ENCODE measurements around the gene HHIPL1. TPM values are rescaled to one million over a fixed set of nuclear protein-coding genes. Genes with fewer than 3 reads are reported as not detected.
A peak's percentile ranks its signal among the peaks of the same experiment; 100 is the strongest.

The HHIPL1 gene
- total and polyA plus RNA-seq, 2 of the 8 experiments (the other 6 are each of a cell fraction or from before 2014, with no cell fraction given): 1.5 to 2.6 TPM

GRCh38 chr14:99603471-99604277 lies 41.3 kb upstream of the HHIPL1 start, which contains the start of gene CCDC85C (continued):
- TF ChIP-seq SAP30 (IDR thresholded peaks at IDR 0.05; ENCODE audit: insufficient read depth, insufficient replicate concordance, low read length) (no peak), NRF1 (IDR thresholded peaks at IDR 0.05; ENCODE audit: low read depth, low read length) (no peak), CTBP2 (IDR thresholded peaks at IDR 0.05; ENCODE audit: borderline replicate concordance, insufficient read depth, insufficient read length, low read length) (no peak), SP1 (IDR thresholded peaks at IDR 0.05; ENCODE audit: low read depth, low read length) (no peak), SIN3A (conservative IDR thresholded peaks at IDR 0.05 in 1 of 2, IDR thresholded peaks at IDR 0.05 in 1 of 2; ENCODE audit: low read depth in 1 of 2, low read length in 2 of 2) (peak in 1 of 2 experiments; percentile 24; a peak in 1 of 4 replicates), TAF7 (optimal IDR thresholded peaks at IDR 0.05; ENCODE audit: borderline replicate concordance, low read depth, low read length) (no peak), E2F6 (IDR thresholded peaks at IDR 0.05) (peak; percentile 98), RFX5 (IDR thresholded peaks at IDR 0.05; ENCODE audit: borderline replicate concordance, low read depth, low read length) (no peak), TCF12 (IDR thresholded peaks at IDR 0.05; ENCODE audit: low read depth, low read length) (no peak), ATF3 (IDR thresholded peaks at IDR 0.05; ENCODE audit: insufficient read depth, low read depth, low read length) (no peak), TBP (IDR thresholded peaks at IDR 0.05; ENCODE audit: low read depth, low read length) (no peak; the same call in 1 of the 2 replicates), CEBPB (IDR thresholded peaks at IDR 0.05; ENCODE audit: low read depth, low read length) (no peak), TEAD4 (IDR thresholded peaks at IDR 0.05; ENCODE audit: low read depth, low read length) (no peak), CBX8 (IDR thresholded peaks at IDR 0.05; ENCODE audit: borderline replicate concordance, low read depth, low read length) (no peak), JUN (IDR thresholded peaks at IDR 0.05; ENCODE audit: low read depth, low read length) (no peak), KDM4A (IDR thresholded peaks at IDR 0.05; ENCODE audit: low read depth, low read length, severe bottlenecking) (peak; percentile 94), ASH2L (IDR thresholded peaks at IDR 0.05; ENCODE audit: low read length) (peak; percentile 53), RNF2 (IDR thresholded peaks at IDR 0.05; ENCODE audit: borderline replicate concordance, low read depth, low read length, missing control alignments, poor library complexity, severe bottlenecking) (peak; percentile 79), POLR2A (IDR thresholded peaks at IDR 0.05; ENCODE audit: control extremely low read depth in 1 of 2, low read depth in 2 of 2, low read length in 2 of 2) (no peak), TAF1 (IDR thresholded peaks at IDR 0.05; ENCODE audit: low read depth, low read length) (peak; percentile 60; the same call in 1 of the 2 replicates)

All from H1 (cell line).